K562 (cell line): ENCODE results near the gene APOM. TPM values are rescaled to one million over a fixed set of nuclear protein-coding genes. Genes with fewer than 3 reads are reported as not detected.

ENCODE experiments used
- ATAC-seq: fragments of 200-7000 bp; cut with Tn5 transposase; 3 replicates; pipeline ENCODE4 v1.9.1; 2020; ENCODE audit warnings: moderate library complexity
- BruUV-seq: library from RNA; stranded (reverse); fragments of 400-500 nt; replicated peaks from 2 replicates; lab custom pipeline; 2021; lab: Mats Ljungman, UMichigan
- CTCF ChIA-PET: fragments of 300-600 bp; formaldehyde crosslinking; extraction: SDS; loops from one replicate; lab custom pipeline; 2021; ENCODE audit warnings: low intra/inter-chr PET ratio; lab: Yijun Ruan, JAX
- POLR2A ChIA-PET: fragments of 300-600, 350-650 bp; sonication (Branson Sonifier 250); formaldehyde crosslinking; extraction: SDS; loops from one replicate; lab custom pipeline; 2021; ENCODE audit warnings: antibody characterized with exemption, inconsistent platforms; lab: Yijun Ruan, JAX
- DNase-seq, 4 experiments: peaks; one replicate each; pipeline versions ENCODE4 v3.0.0 to v3.0.0-alpha.2; 2011 to 2018; ENCODE audit warnings: low spot score in 3 of 4, mixed read lengths in 3 of 4; ENCODE audit errors: extremely low read depth in 1 of 4
- FAIRE-seq: peaks from 2 replicates; lab custom pipeline; 2011; peaks lifted over from hg19 to GRCh38; lab: Jason Lieb, UNC
- H2AFZ ChIP-seq: 2 replicates; pipeline ENCODE4 v1.6.0; 2011; ENCODE audit warnings: low read depth, low read length, control low read depth, inconsistent platforms
- H3K27ac ChIP-seq: fragments of 200-600 bp; 3 replicates; pipeline ENCODE4 v1.8.0; 2011; ENCODE audit warnings: low read depth, mild to moderate bottlenecking, control low read depth, inconsistent platforms, low read length, moderate library complexity, mixed read lengths; ENCODE audit errors: extremely low read depth
- H3K27me3 ChIP-seq, 2 experiments: fragments of 300-600 bp in 1 of 2; 2 replicates in 1 of 2; 3 replicates in 1 of 2; pipeline versions ENCODE4 v1.6.0 to v1.8.0; 2011; ENCODE audit warnings: inconsistent platforms in 2 of 2, low read length in 2 of 2, mild to moderate bottlenecking in 1 of 2, mixed read lengths in 1 of 2, moderate library complexity in 1 of 2; ENCODE audit not compliant: control insufficient read depth in 2 of 2, insufficient read depth in 2 of 2
- H3K36me3 ChIP-seq: fragments of 300-600 bp; 3 replicates; pipeline ENCODE4 v1.8.0; 2011; ENCODE audit warnings: mild to moderate bottlenecking, low read length, inconsistent platforms; ENCODE audit not compliant: control insufficient read depth, insufficient read depth
- H3K4me1 ChIP-seq, 2 experiments: fragments of 200-600 bp in 1 of 2; replicated peaks in 1 of 2; 2 replicates in 1 of 2; 3 replicates in 1 of 2; pipeline versions ENCODE4 v1.5.1 to v1.8.0; 2011; ENCODE audit warnings: inconsistent platforms in 2 of 2, low read length in 2 of 2, mild to moderate bottlenecking in 1 of 2, mixed read lengths in 1 of 2, moderate library complexity in 1 of 2; ENCODE audit not compliant: control insufficient read depth in 2 of 2, insufficient read depth in 2 of 2
- H3K4me2 ChIP-seq: 2 replicates; pipeline ENCODE4 v1.6.1; 2011; ENCODE audit warnings: low read length, control low read depth, inconsistent platforms, mixed read lengths; ENCODE audit not compliant: insufficient read depth
- H3K4me3 ChIP-seq: fragments of 200-600 bp; sonication (generic), shearing (Covaris generic); 2 replicates; pipeline ENCODE4 v1.5.1; 2016; ENCODE audit warnings: control low read depth, inconsistent platforms
- H3K79me2 ChIP-seq: fragments of 200-600 bp; 3 replicates; pipeline ENCODE4 v1.8.0; 2011; ENCODE audit warnings: low read length, inconsistent platforms; ENCODE audit not compliant: control insufficient read depth, insufficient read depth
- H3K9ac ChIP-seq, 2 experiments: 2 replicates each; pipeline versions ENCODE4 v1.6.0 to v1.6.1; 2011; ENCODE audit warnings: low read depth in 2 of 2, low read length in 2 of 2, control low read depth in 1 of 2, inconsistent platforms in 1 of 2, mild to moderate bottlenecking in 1 of 2, mixed read lengths in 1 of 2; ENCODE audit not compliant: insufficient read depth in 1 of 2
- H3K9me1 ChIP-seq: one replicate; pipeline ENCODE4 v1.6.0; 2011; ENCODE audit warnings: inconsistent platforms, mild to moderate bottlenecking, low read length, moderate library complexity; ENCODE audit not compliant: control insufficient read depth, insufficient read depth
- H3K9me3 ChIP-seq: replicated peaks from 2 replicates; pipeline ENCODE4 v1.5.1; 2011; ENCODE audit warnings: low read depth, low read length, inconsistent platforms; ENCODE audit not compliant: control insufficient read depth, insufficient read depth
- H4K20me1 ChIP-seq: replicated peaks from 2 replicates; pipeline ENCODE4 v1.6.1; 2011; ENCODE audit warnings: low read length, inconsistent platforms, mixed read lengths; ENCODE audit not compliant: control insufficient read depth, insufficient read depth
- BMI1 ChIP-seq: fragments of 150-350 bp; IDR thresholded peaks from 2 replicates; pipeline ENCODE4 v1.6.1; 2014; ENCODE audit warnings: low read length
- GTF2F1 ChIP-seq: IDR thresholded peaks from 2 replicates; pipeline ENCODE4 v1.6.1; 2011; ENCODE audit warnings: low read depth, low read length, improper control_type of control experiment
- HOXB6 ChIP-seq: fragments of 250-450 bp; sonication (Bioruptor Pico); IDR thresholded peaks from 2 replicates; pipeline ENCODE4 v1.5.1; 2022; ENCODE audit warnings: mild to moderate bottlenecking, borderline replicate concordance
- KDM5B ChIP-seq: fragments of 200-600 bp; sonication (generic); IDR thresholded peaks from 2 replicates; pipeline ENCODE4 v1.6.1; 2012; ENCODE audit warnings: low read depth, mild to moderate bottlenecking, moderate library complexity, low read length, control low read depth, inconsistent platforms; ENCODE audit not compliant: insufficient replicate concordance
- NR2C1 ChIP-seq, 2 experiments: fragments of 450-650 bp; IDR thresholded peaks; 2 replicates each; pipeline ENCODE4 v1.6.1; 2017; ENCODE audit warnings: mild to moderate bottlenecking in 2 of 2, antibody characterized with exemption in 1 of 2, inconsistent platforms in 1 of 2, missing compliant biosample characterization in 1 of 2, missing genetic modification characterization in 1 of 2
- POLR2AphosphoS2 ChIP-seq: IDR thresholded peaks from 2 replicates; pipeline ENCODE4 v1.6.1; 2012; ENCODE audit warnings: low read length, improper control_type of control experiment
- SOX6 ChIP-seq: fragments of 450-650 bp; IDR thresholded peaks from 2 replicates; pipeline ENCODE4 v1.6.1; 2014; ENCODE audit warnings: mild to moderate bottlenecking
- ZNF253 ChIP-seq: fragments of 250-450 bp; sonication (Bioruptor Pico); conservative IDR thresholded peaks from 2 replicates; pipeline ENCODE4 v1.6.1; 2021; ENCODE audit warnings: mild to moderate bottlenecking
- ZNF695 ChIP-seq: fragments of 450-650 bp; formaldehyde crosslinking; IDR thresholded peaks from 2 replicates; pipeline ENCODE4 v1.4.0; 2020; ENCODE audit warnings: mild to moderate bottlenecking, moderate library complexity
- ZNF76 ChIP-seq: fragments of 250-450 bp; sonication (Bioruptor Pico); IDR thresholded peaks from 2 replicates; pipeline ENCODE4 v1.4.0; 2020; ENCODE audit warnings: mild to moderate bottlenecking, moderate library complexity, borderline replicate concordance
- WGBS: fragments of 100-300 bp; shearing (Covaris generic); methylation state at CpG from one replicate; pipeline ENCODE4 v1.1.6; 2016; ENCODE audit warnings: low coverage, mixed read lengths; ENCODE audit not compliant: insufficient coverage; ENCODE audit errors: missing lambda C conversion rate; 5-methylcytosine and 5-hydroxymethylcytosine counted together
- in situ Hi-C: fragments of 300-500 bp; cut with MboI; formaldehyde crosslinking; loops from 4 replicates; pipeline ENCODE4 v1.15.0; 2018; ENCODE audit warnings: inconsistent platforms, mixed read lengths
- intact Hi-C: fragments of 100-400 bp; cut with micrococcal nuclease; formaldehyde crosslinking; loops from 2 replicates; pipeline ENCODE4 v1.14.2; 2022
- polyA plus RNA-seq, 8 experiments: library from polyadenylated mRNA; depleted of rRNA in 4 of 8; stranded (reverse) in 5 of 8; unstranded in 3 of 8; fragments of >200 nt; fragmentation: Nextera tagmentation in 2 of 8; fragmentation: Illumina TruSeq in 1 of 8; extraction: Ambion mirVana in 2 of 8; extraction: Trizol in 1 of 8; gene quantifications; 2 replicates each; pipeline versions ENCODE4 v1.2.1 to v1.2.3, GENCODE V29; 2011 to 2014; ENCODE audit warnings: inconsistent platforms in 1 of 8, missing spikeins in 1 of 8
- total RNA-seq, 7 experiments: library from RNA; depleted of rRNA in 6 of 7; stranded (reverse); fragments of >200 nt in 6 of 7; fragmentation: Illumina TruSeq in 2 of 7; extraction: Trizol in 2 of 7; gene quantifications; 2 replicates each; pipeline versions ENCODE4 v1.2.1 to v1.2.3, GENCODE V29; 2011 to 2021; ENCODE audit warnings: low replicate concordance in 1 of 7

APOM gene
- total and polyA plus RNA-seq, 9 of the 15 experiments (the other 6 are each of a cell fraction or from before 2014, with no cell fraction given) = 5.7 to 24.3 (median 10.4) TPM

DNA sequence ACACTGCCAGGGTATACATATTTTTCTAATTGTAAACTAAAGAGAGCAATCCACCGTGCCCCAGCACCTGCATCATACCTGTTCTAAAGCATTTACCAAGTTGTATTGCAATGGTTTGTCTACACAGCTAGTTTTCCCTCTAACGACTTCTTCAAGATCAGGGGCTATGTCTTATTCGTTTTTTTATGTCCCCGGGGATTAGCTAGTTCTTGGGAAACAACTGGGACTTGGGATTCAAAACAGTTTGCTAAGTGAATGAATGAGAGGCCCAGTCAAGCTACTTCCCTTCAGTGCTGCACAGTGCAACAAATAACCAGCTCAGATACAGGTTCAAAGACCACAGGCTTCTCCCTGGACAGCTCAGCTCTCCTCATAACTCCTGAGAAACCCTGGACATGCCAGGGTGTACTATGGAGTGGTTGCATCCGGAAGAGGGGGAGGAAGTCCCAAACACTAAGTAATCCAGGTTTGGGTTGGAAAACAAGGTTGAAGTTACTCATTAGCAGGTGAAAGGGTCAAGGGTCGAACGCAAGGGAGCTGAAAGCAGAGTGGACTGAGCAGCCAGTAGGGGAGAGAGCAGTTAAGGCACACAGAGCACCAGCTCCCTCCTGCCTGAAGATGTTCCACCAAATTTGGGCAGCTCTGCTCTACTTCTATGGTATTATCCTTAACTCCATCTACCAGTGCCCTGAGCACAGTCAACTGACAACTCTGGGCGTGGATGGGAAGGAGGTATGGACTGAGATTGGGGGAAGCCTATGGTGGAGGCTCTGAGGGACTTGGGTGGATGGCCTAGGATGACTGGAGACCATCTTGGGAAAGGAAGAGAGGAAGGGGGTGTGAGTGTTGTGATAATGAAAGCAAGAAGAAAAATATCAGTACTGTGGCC lies at the start of gene APOM (continued):
- TF ChIP-seq ZNF253 (CRISPR knock-in tag) = no peak
- no peak for TF ChIP-seq HOXB6 (CRISPR knock-in tag)
- 0 out of 2 replicates have a peak, but pooled peaks have one; percentile 16 for TF ChIP-seq POLR2AphosphoS2
- no peak for TF ChIP-seq BMI1
- no peak for TF ChIP-seq KDM5B
- no peak for TF ChIP-seq GTF2F1
- no peak for TF ChIP-seq NR2C1 (IDR thresholded peaks at IDR 0.05)
- peak; percentile 57; the same call in 1 of the 2 replicates for TF ChIP-seq NR2C1 (tag; IDR thresholded peaks at IDR 0.05)
- 0 out of 2 replicates have a peak, but pooled peaks have one; percentile 18 for TF ChIP-seq ZNF695
- TF ChIP-seq, all 486 proteins: peak for 11

DNA sequence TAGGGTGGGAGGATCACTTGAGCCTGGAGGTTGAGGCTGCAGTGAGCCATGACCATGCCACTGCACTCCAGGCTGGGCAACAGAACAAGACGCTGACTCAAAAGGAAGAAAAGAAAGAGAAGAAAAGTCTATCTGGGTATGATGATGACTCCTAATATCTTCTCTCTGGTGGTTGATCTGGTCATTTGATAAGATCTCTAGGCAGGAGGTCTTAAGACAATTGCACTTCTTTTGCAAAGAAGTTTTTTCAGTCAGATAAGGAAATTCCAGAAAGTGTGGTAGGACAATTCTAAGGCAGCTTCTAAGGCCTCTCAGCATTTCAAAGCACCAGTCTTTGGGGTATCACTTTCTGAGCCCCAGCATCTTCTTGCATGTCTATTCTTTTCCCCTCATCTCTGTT lies 48.4 kb upstream of the APOM start:
- no peak overlapping the region for H3K4me2 ChIP-seq
- peak overlapping the region; percentile 13; the same call in 1 of the 2 replicates for H2AFZ ChIP-seq
- no peaks in the 10 kb centered on the region for H3K27me3 ChIP-seq
- TF ChIP-seq SOX6 = peak; percentile 59; the same call in 1 of the 2 replicates
- no peak for TF ChIP-seq ZNF76 (CRISPR knock-in tag)
- FAIRE-seq (no peak), DNase-seq (no peak), ATAC-seq (no peak)
- POLR2A ChIA-PET = interaction anchor here (0.6 to 1.4 kb wide), 6 partner anchors 20 to 1664 kb away, joined by 3 to 5 read pairs (median 3); partner anchors contain the start of genes ABHD16A, DDX39B, RPS18 and VPS52
- H3K27ac ChIP-seq = no peak overlapping the region
- peaks cover 8 to 14% of the 10 kb centered on the region in 2 experiments; a peak in 4 of 5 replicates for H3K4me1 ChIP-seq
- no peak overlapping the region for H3K9ac ChIP-seq
- H3K9me1 ChIP-seq = no peaks in the 10 kb centered on the region
- H3K36me3 ChIP-seq = no peaks in the 10 kb centered on the region
- H3K9me3 ChIP-seq = no peaks in the 10 kb centered on the region
- intact Hi-C loops = no loop called here
- CTCF ChIA-PET = no interaction called here
- in situ Hi-C loops = no loop called here
- no peaks in the 10 kb centered on the region for H4K20me1 ChIP-seq
- H3K4me3 ChIP-seq = no peak overlapping the region
- no TSS peak for BruUV-seq
- H3K79me2 ChIP-seq = no peaks in the 10 kb centered on the region
- WGBS = 29% methylated on average over 1 of the region's 1 CpG
